NCI-H1417 treated with DMSO at 0.1 percent for 48 hours (cell line): ENCODE data around the gene HHIPL1.
"Not testable (repeated sequence)": the region's sequence is repeated elsewhere in the genome, so short reads cannot be mapped to it uniquely, and the experiment has no call there.

Source experiments
- DNase-seq: peaks from one replicate; lab custom pipeline; 2025; lab: John Stamatoyannopoulos, UW

The HHIPL1 gene

DNA sequence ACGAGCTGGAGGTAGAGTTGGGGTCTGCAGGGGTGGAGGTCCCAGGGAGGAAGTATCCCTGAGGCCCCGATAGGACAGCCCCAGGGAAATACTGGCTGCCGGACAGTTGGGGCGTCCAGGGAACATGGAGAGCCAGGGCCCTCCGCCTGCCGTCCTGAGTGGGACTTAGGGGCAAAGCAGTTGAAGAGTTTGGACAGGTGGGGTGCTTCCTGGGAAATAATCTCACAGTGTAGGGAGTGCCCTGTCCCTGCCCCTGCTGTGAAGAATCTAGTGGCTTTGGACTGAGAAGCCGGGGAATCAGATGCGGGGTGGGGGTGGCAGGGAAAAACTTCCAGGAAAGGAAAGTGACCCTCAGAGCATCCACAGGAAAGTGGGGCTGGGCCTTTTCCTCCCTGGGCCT, 9.8 kb upstream of the HHIPL1 start:
- no peak for DNase-seq

DNA sequence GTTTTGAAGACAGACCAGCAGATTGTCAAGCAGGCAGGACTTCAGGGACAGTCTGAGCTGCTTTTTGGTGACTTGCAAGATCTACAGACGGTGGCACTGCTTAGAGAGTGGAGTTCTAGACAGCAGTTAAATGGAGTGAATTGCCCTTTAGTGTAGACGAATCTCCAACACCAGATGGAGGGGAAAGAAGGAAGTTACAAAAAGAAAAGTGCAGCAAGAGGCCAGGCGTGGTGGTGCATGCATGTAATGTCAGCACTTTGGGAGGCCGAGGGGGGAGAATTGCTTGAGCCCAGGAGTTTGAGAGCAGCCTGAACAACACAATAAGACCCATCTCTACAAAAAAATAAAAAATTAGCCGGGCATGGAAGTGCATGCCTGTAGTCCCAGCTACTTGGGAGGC, 8.4 kb upstream of the HHIPL1 start:
- DNase-seq: no peak

DNA sequence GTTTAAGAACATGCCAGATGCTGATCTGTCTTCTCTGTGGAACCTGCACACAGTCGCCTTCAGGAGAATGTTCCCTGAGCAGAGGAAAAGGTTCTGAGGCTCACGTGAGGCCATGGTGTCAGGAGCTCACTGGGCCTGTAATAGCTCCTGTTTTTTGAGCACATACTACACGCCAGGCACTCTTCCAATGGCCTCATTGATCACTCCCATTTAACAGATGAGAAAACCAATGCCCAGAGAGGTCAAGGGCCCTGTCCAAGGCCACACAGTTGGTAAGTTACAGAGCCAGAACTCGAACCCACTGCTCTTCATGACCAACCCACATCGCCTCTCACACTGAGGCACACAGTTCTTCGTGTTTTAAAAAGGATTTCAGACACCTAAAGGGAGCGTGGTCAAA, 7.3 kb upstream of the HHIPL1 start:
- DNase-seq: no peak

DNA sequence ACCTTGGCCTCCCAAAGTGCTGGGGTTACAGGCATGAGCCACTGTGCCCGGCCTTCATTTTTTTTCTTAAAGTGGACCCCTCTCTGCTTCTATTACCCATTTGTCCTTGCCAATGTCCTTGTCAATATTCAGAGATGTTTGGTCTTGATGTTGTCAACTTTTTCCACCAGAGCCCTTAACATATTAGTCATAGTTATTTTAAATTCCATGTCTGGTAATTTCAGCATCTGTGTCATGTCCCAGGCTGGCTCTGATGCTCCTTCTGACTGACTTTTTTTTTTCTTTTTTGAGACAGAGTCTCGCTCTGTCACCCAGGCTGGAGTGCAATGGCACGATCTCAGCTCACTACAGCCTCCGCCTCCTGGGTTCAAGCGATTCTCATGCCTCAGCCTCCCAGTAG, 2.2 kb upstream of the HHIPL1 start:
- not testable (repeated sequence) for DNase-seq

DNA sequence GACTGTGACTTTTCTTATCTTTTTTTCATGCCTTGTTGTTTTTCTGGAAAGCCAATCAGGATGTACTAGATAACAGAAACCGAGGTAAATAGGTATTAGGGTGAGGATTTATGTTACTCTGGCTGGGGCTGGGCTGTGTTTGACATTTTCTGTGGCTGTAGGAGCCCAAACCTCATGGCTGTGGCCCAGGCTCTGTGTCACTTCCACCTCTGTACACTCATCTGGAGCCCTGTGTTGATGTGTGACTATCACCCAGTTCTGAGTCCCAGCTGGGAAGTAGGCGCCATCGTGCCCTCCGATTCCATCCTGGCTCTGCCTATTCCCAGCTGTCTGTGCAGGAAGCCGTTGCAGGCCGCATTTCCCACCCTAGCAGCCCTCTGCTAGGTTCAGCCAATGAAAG, 1.6 kb upstream of the HHIPL1 start:
- DNase-seq: no peak

DNA sequence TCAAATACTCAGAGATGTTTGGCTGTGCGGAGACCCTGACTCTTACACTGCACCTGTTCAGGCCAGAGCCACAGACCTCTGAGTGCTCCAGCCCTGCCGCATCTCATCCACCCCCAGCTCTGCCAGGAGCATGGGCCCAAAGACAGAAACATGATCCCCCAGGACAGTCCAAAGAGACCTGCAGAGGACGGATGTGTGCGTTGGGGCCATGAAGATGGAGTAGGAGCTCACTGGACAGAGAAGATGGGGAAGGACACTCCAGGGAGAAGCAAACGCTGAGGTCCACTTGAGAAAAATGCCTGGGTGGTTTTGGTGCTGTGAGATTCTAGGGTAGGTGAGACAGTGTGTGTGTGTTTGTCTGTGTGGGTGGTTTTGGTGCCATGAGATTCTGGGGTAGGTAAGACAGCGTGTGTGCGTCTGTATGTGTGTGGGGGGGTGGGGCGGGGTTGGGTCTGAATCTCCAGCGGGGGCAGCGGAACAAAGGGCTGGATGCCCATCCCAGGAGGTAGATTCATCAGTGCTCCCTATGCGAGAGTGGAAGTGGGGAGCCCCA, 818 bp upstream of the HHIPL1 start:
- DNase-seq: no peak

DNA sequence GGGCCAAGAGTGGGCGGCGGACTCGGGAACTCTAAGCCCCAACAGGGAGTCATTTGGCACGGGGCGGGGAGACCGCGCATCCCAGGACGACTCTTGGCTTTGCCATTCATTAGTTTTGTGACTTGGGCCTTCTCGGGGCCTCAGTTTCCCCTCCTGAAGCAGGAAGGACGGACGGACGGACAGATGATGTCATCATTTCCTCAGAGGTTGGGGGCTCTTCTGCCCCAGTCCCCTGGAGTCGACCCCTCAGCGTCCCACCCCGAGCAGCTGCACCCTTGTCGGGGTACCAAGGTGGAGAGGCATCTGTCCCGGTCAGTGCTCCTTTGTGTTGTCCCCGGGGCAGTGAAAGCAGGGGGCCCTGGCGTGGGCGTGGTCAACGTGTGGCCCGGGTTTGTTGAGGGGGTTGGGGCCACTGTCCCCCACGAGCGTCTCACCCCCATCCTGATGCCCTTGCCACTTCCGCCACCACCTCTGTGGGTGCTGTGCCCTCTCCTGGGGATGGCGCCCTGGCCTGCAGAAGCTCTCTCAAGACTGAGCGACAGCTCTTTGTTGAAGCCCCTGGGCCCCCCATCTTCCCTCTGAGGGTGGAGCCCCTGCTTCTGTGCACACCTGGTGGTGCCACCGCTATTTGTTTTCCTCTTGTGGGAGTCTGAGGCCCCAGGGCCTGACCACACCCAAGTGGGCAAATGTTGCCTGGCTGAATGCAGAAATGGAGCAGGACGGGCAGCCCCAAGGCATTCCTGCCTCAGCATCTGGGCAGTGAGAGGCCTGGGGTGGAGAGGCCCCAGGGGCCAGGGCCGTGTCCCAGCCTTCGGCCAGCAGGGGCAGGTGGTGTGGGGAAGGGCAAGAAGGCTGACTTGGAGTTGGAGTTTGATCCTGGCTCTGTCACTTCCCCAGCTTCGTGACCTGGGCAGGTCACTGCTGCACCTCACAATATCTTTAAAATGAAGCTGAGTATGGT, 896 bp downstream of the HHIPL1 start:
- DNase-seq: no peak

DNA sequence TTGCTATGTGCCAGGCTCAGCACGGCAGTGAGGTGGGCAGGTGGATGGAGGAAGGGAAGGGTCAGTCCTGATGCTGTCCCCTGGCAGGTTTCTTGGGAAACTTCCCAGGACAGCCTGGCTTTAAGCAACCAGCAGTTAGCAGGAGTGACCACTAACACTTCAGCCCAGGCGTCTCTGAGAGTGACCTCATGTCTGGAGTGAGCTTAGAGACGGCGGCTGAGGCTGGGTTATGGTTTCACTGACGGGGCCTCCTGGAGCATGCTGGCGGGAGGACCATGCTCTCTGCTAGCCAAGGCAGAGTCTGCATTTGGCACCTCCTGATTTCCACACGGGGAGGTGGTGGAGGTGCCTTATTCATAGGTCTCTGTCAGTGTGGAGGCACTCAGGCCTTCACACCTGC, 2.5 kb downstream of the HHIPL1 start:
- DNase-seq: no peak

DNA sequence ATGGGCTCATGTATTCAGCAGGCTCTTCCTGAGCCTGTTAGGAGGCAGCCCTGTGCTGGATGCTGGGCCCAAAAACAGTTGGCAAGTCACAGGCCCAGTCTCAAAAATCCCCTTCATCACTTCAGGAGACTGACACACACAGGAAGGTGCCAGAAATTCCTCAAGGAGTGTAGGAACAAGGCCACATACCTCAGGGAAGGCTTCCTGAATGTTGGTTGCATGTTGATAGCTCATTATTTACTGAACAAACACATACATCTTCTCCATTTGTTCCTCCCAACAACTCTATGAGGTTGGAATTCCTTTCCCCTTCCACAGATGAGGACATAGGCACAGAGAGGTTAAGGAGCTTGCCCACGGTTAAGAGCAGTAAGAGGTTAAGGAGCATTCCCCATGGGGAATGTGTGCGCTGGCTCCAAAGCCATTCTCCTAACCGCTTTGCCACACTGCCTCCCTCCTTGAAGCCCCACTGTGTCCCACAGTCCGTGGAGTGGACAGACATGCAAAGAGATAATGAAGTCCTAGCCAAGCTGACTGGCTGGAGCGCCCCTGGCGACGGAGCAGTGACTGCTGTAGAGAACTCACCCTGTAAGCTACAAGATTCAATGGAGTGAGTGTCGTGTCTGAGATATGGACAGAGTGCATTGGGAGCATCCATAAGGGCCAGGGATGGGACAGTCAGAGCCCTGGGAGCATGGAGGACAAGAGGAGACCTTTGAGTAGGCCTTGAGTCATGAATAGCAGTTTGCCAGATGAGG, 3.3 kb downstream of the HHIPL1 start:
- no peak for DNase-seq

DNA sequence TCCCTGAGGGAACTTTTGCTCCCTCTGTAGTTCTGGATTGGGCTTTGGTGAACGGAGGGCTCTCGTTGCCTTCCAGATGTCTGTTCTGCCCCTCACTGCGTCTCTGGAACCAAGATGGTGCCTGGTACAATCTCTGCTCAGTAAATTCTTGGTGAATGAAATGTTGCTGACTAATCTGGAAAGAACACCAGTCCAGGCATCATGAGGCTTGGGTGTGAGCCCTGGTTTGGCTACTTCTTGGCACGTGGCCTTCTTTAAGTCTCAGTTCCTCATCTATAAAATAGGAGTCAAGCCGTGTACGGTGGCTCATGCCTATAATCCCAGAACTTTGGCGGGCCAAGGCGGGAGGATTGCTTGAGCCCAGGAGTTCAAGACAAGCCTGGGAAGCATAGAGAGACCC, 4.3 kb downstream of the HHIPL1 start:
- DNase-seq: no peak

DNA sequence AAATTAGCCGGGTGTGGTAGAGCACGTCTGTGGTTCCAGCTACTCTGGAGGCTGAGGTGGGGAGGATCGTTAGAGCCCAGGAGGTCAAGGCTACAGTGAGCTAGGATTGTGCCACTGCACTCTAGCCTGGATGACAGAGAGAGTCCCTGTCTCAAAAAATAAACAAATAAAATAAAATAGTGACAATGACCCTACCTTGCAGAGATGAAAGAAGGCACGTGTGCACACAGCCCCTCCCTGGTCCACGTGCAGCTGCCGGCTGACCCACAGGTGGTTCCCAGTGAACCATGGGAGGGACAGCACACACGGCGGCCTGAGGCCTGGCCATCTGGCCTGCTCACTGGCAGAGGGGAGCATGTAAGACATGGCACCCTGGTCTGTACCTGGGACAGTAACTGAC, 4.7 kb downstream of the HHIPL1 start:
- DNase-seq: no peak

DNA sequence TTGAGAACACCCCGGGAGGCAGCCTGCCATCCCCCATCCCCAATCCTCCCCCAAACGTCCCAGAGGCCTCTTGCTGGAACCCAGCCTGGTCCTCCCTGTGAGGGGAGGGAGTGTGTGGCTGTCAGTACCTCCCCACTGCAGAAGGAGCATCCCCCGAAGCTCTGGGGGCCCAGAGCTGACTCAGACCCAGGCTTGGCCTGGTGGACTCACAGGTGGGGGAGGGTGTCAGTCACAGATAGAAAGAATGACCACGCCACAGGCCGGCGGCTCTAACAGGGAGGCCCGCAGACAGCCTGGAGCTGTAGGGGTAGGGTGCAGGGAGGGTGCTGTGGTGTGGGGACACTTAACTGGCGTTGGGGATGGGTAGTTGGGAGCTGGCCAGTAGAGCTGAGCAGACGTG, 5.3 kb downstream of the HHIPL1 start:
- no peak for DNase-seq

DNA sequence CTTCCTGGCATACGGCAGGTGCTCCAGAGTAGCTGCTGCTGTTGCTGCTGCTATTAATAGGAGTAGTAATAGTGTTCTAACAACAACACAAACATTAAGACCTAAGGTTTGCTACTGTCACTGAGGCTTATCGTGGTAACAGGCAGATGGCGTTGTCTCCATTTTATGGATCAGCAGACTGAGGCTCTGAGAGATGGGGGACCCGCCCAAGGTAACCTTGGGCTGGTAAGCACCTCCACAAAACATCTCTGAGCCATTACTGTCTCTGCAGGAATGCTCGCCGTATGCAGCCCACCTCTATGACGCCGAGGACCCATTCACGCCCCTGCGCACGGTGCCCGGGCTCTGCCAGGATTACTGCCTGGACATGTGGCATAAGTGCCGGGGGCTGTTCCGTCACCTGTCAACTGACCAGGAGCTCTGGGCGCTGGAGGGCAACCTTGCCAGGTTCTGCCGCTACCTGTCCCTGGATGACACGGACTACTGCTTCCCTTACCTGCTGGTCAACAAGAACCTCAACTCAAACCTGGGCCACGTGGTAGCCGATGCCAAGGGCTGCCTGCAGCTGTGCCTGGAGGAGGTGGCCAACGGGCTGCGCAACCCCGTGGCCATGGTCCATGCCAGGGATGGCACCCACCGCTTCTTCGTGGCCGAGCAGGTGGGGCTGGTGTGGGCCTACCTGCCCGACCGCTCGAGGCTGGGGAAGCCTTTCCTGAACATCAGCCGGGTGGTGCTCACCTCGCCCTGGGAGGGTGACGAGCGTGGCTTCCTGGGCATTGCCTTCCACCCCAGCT, 7.2 kb downstream of the HHIPL1 start:
- no peak for DNase-seq

DNA sequence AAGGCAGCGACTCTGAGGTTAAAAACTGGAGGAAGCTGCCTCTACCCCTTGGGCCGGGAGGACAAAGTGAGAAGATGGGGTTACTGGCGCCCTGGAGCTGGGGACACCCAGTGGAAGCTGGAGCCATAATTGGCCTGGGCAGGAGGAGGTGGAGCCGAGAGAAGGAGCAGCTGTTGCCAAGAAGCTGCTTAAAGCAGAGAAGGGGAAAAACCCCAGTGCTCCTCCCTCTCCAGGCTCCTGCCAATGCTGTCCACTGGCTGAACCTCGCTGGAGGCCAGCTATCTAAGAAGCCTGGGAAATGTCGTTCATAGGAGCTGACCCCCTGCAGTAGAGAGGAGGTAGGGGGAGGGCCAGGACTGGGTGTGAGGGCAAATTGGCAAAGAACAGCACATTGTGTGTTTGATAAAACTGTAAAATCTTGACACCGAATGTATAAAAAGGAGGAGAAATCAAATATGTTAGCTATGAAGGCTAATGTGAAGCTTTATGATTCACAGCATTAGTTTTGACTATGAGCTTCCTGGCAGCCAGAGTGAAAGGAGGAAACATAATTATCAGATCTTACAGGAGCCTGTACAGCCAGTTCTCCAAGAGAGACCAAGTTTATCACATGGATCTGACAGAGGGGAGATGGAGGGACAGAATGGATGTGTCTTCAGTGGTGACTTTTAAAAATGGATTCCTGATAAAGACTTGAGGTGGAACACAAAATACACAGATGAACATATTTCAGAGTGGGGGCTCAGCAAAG, 9.5 kb downstream of the HHIPL1 start:
- no peak for DNase-seq

DNA sequence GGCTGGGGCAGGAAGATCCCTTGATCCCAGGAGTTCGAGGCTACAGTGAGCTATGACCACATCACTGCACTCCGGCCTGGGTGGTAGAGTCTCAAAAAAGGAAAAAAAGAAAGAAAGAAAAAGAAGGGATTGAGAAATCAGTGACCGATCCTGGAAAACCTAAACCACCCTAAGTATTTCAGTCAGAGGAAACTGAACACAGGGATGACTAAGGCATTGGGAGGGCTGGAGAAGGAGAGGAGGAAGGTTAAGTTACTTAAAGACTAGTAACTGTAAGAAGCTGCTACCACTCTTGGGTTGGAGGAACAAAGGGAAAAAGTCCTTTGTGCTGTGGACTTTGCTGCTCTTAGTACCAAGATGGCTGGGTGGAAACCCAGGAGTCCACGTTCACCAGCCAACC, 10.6 kb downstream of the HHIPL1 start:
- no peak for DNase-seq

DNA sequence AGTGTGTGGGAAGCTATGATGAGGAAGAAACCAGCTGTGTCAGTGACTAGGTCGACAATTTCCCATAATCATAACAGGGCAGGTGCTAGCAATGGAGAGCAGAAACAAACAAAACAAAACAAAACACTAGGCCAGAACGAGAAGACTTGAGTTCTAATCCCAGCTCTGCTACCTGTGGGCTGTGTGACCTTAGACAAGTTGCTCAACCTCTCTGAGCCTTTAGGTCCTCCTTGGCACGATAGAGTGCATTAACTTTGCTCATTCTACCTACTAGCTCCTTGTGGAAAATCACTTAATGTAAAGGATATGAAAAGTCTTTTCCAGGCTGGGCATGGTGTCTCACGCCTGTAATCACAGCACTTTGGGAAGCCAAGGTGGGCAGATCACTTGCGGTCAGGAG, 11.2 kb downstream of the HHIPL1 start:
- DNase-seq: no peak

DNA sequence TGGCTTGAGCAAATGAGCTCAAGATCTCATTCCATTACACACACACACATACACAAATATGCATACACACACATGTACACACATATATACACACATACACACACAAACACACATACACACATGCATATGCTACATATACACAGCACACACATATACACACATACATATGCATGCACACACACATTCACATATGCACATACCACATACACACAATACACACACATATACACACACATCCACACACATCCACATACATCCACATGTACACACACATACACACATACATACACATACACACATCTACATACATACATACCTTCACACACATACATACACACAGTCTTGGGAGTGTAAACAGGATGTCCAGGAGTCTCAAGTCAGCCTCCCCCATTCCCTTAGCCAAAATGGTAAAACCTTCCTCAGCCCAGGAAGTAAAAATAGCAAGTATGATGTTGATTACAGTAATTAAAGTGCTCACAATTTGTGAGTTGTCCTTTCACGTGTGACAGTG, 12.8 kb downstream of the HHIPL1 start:
- DNase-seq: no peak

DNA sequence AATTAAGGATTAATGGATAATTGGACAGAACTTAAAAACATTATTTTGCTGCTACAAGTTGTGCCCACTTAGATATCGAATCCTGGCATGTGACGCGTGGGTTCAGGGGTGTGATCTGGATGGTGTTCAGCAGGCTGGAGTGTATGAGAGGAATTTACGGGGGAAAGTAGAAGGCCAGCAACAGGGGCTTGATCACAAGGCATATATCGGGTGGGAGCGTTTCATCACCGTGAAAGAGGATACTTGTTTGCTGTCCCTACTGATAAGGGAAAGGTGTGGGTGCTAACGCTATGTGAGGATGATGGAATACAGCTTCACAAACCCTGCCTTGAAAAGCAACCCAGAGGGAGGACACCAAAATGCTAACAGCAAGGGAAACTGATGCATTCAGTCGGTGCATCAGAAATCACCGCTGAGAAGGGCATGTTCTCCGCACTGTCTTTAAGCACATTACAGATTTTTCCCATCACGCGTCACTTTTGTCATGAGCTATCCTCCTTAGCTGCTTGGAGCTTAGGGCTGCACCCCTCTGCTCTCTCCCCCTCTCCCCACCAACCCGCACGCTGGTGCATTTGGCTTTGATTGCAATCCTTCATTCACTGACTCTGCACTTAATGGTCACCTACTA, 13.4 kb downstream of the HHIPL1 start:
- DNase-seq: no peak

DNA sequence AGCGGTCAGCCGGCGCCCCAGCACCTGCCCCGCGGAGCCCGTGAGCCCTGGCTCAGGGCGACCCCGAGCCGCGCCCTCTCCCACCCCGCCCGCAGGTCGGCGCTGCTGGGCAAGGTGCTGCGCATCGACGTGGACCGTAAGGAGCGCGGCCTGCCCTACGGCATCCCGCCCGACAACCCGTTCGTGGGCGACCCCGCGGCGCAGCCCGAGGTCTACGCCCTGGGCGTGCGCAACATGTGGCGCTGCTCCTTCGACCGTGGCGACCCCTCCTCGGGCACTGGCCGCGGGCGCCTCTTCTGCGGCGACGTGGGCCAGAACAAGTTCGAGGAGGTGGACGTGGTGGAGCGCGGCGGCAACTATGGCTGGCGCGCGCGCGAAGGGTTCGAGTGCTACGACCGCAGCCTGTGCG, 14.4 kb downstream of the HHIPL1 start:
- DNase-seq: no peak

DNA sequence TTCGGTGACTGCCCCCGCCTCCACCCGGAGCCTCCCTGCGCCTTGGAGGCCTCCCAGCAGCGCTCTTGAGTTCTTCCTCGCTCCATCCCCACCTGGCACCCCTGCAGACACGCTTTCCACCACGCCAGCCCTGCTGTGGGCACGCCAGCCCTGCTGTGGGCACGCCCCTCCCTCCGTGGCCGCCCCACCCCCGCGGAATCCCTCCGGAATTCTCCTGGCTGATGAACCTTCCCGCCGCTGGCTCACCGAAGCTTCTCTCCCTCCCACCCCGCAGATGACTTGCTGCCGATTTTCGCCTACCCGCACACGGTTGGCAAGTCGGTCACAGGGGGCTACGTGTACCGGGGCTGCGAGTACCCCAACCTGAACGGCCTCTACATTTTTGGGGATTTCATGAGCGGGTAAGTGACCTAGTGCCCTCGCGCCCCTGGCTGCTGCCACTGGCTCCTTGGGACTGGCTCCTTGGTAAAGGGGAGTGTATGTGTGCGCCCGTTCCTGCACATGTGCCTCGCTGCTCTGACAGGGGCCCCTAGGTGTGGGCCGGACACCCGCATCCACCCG, 15.2 kb downstream of the HHIPL1 start:
- DNase-seq: no peak
